ENCODE results near the gene CHAT.
A peak's percentile ranks its signal among the peaks of the same experiment; 100 is the strongest.
"Not testable (repeated sequence)": the region's sequence is repeated elsewhere in the genome, so short reads cannot be mapped to it uniquely, and the experiment has no call there.

Gene CHAT

GRCh38 chr10:49678827-49679479 is 65.1 kb downstream of the CHAT start:
- H3K4me3 ChIP-seq (ENCODE audit: low read depth, low read length), result peak overlapping the region; percentile 31

- peak within 1 kb of the TSS; percentile 31 for H3K4me3 ChIP-seq (ENCODE audit: low read depth, low read length)
These were observed 65.7 kb downstream of the CHAT start, which contains the start of gene C10orf53 for GRCh38 chr10:49679480-49679893. Gene C10orf53 (plus strand): TSS chr10:49679651. CDS start chr10:49679698, 47 bp downstream.

- H3K4me3 ChIP-seq (ENCODE audit: low read depth, low read length), result not testable (repeated sequence)
These were observed 68.6 kb downstream of the CHAT start for GRCh38 chr10:49682449-49682848.

- H3K4me3 ChIP-seq (ENCODE audit: low read depth, low read length), result no peak overlapping the region
These were observed 69.0 kb downstream of the CHAT start for GRCh38 chr10:49682879-49683278.

- no peak overlapping the region for H3K4me3 ChIP-seq (ENCODE audit: low read depth, low read length)
These were observed 72.8 kb downstream of the CHAT start for GRCh38 chr10:49686651-49687050.

- H3K4me3 ChIP-seq (ENCODE audit: low read depth, low read length), result no peak overlapping the region
These were observed 74.5 kb downstream of the CHAT start for GRCh38 chr10:49688261-49688846.

- H3K4me3 ChIP-seq (ENCODE audit: low read depth, low read length), result no peak overlapping the region
These were observed 75.1 kb downstream of the CHAT start for GRCh38 chr10:49688920-49689319.

- no peak overlapping the region for H3K4me3 ChIP-seq (ENCODE audit: low read depth, low read length)
These were observed 76.2 kb downstream of the CHAT start for GRCh38 chr10:49689882-49690510.

GRCh38 chr10:49690698-49691356 is 77.0 kb downstream of the CHAT start:
- no peak overlapping the region for H3K4me3 ChIP-seq (ENCODE audit: low read depth, low read length)

- H3K4me3 ChIP-seq (ENCODE audit: low read depth, low read length), result no peak overlapping the region
These were observed 77.8 kb downstream of the CHAT start for GRCh38 chr10:49691588-49691987.

GRCh38 chr10:49694466-49694865 is 80.6 kb downstream of the CHAT start:
- no peak overlapping the region for H3K4me3 ChIP-seq (ENCODE audit: low read depth, low read length)

GRCh38 chr10:49696311-49696710 is 82.5 kb downstream of the CHAT start:
- H3K4me3 ChIP-seq (ENCODE audit: low read depth, low read length), result no peak overlapping the region

GRCh38 chr10:49698679-49699078 is 84.8 kb downstream of the CHAT start:
- no peak overlapping the region for H3K4me3 ChIP-seq (ENCODE audit: low read depth, low read length)

- no peak overlapping the region for H3K4me3 ChIP-seq (ENCODE audit: low read depth, low read length)
These were observed 86.4 kb downstream of the CHAT start for GRCh38 chr10:49700211-49700610.

- no peak overlapping the region for H3K4me3 ChIP-seq (ENCODE audit: low read depth, low read length)
These were observed 87.2 kb downstream of the CHAT start for GRCh38 chr10:49700997-49701396.

GRCh38 chr10:49707585-49707984 is 93.7 kb downstream of the CHAT start:
- no peak overlapping the region for H3K4me3 ChIP-seq (ENCODE audit: low read depth, low read length)

GRCh38 chr10:49709934-49710333 is 96.1 kb downstream of the CHAT start:
- H3K4me3 ChIP-seq (ENCODE audit: low read depth, low read length), result no peak overlapping the region

- no peak overlapping the region for H3K4me3 ChIP-seq (ENCODE audit: low read depth, low read length)
These were observed 97.1 kb downstream of the CHAT start for GRCh38 chr10:49710966-49711365.

- no peak overlapping the region for H3K4me3 ChIP-seq (ENCODE audit: low read depth, low read length)
These were observed 97.6 kb downstream of the CHAT start for GRCh38 chr10:49711481-49711880.

GRCh38 chr10:49713266-49713665 is 99.4 kb downstream of the CHAT start:
- H3K4me3 ChIP-seq (ENCODE audit: low read depth, low read length), result no peak overlapping the region
